Vagina (tissue), 2 donors: Measurements from ENCODE around the gene FBXL16. TPM values are rescaled to one million over a fixed set of nuclear protein-coding genes. Genes with fewer than 3 reads are reported as not detected.
"Not testable (repeated sequence)": the region's sequence is repeated elsewhere in the genome, so short reads cannot be mapped to it uniquely, and the experiment has no call there.

Experiments used
- DNase-seq, 2 donors: peaks; one replicate each; pipeline ENCODE4 v3.0.0-alpha.2; 2017; ENCODE audit errors: extremely low spot score in 2 of 2
- H3K27ac ChIP-seq: fragments of 200-600 bp; sonication (generic); one replicate; pipeline ENCODE4 v1.5.1; 2019
- H3K27me3 ChIP-seq: fragments of 200-600 bp; sonication (generic); one replicate; pipeline ENCODE4 v1.5.1; 2019
- H3K36me3 ChIP-seq, 2 donors: fragments of 200-600 bp; sonication (generic); one replicate each; pipeline ENCODE4 v1.5.1; 2017 to 2019
- H3K4me1 ChIP-seq: fragments of 200-600 bp; sonication (generic); one replicate; pipeline ENCODE4 v1.5.1; 2019
- H3K4me3 ChIP-seq, 2 donors: fragments of 200-600 bp; sonication (generic); 1 replicate in 1 of 2; 2 replicates in 1 of 2; pipeline ENCODE4 v1.5.1; 2016 to 2019
- H3K9me3 ChIP-seq: fragments of 200-600 bp; sonication (generic); one replicate; pipeline ENCODE4 v1.5.1; 2019
- CTCF ChIP-seq, 3 experiments: fragments of 450-650 bp in 2 of 3; fragments of 200-600 bp in 1 of 3; sonication (generic) in 1 of 3; IDR thresholded peaks; one replicate each; pipeline ENCODE4 v1.5.1; 2017 to 2019; ENCODE audit warnings: antibody characterized with exemption in 3 of 3, mild to moderate bottlenecking in 2 of 3, moderate library complexity in 2 of 3
- POLR2A ChIP-seq, 2 donors: fragments of 450-650 bp; IDR thresholded peaks; one replicate each; pipeline ENCODE4 v1.6.1; 2017; ENCODE audit warnings: antibody characterized with exemption in 2 of 2, mild to moderate bottlenecking in 2 of 2, moderate library complexity in 2 of 2
- POLR2AphosphoS5 ChIP-seq, 2 donors: sonication (generic); formaldehyde crosslinking; IDR thresholded peaks; one replicate each; pipeline ENCODE4 v1.9.0; 2017; ENCODE audit warnings: antibody characterized with exemption in 2 of 2, mild to moderate bottlenecking in 2 of 2, low read depth in 1 of 2; ENCODE audit not compliant: insufficient read depth in 1 of 2
- intact Hi-C: fragments of 100-400 bp; cut with DNase I; formaldehyde crosslinking; loops from one replicate; pipeline ENCODE4 v1.15.1; 2023
- total RNA-seq: library from RNA; depleted of rRNA; stranded (reverse); fragments of >200 nt; gene quantifications from one replicate; pipeline ENCODE4 v1.2.3, GENCODE V29; 2016

The FBXL16 gene
- total RNA-seq, 1 donor from 2014 or later = 4.4 TPM

- Histone ChIP-seq H3K36me3 (no peaks in the 10 kb centered on the region), H3K4me3 (peak overlapping the region; percentile 38 to 40), H3K9me3 (no peaks in the 10 kb centered on the region), H3K27me3 (peaks cover 9% of the 10 kb centered on the region), H3K27ac (no peak overlapping the region), H3K4me1 (peaks cover 50% of the 10 kb centered on the region)
- TF ChIP-seq POLR2AphosphoS5 (IDR thresholded peaks at IDR 0.05; ENCODE audit: insufficient read depth in 1 of 2, low read depth in 1 of 2) (no peak), POLR2A (IDR thresholded peaks at IDR 0.05) (no peak), CTCF (IDR thresholded peaks at IDR 0.05) (no peak)
- intact Hi-C loops = no loop called here
- DNase-seq = no peak
Observed at GRCh38 chr16:694187-694862, 11.3 kb downstream of the FBXL16 start.

- no peaks in the 10 kb centered on the region for H3K36me3 ChIP-seq
- H3K27me3 ChIP-seq = peaks cover 9% of the 10 kb centered on the region
- H3K27ac ChIP-seq = no peak overlapping the region
- no peaks in the 10 kb centered on the region for H3K9me3 ChIP-seq
- peaks cover 56% of the 10 kb centered on the region for H3K4me1 ChIP-seq
- intact Hi-C loops = no loop called here
- TF ChIP-seq POLR2AphosphoS5 (IDR thresholded peaks at IDR 0.05; ENCODE audit: insufficient read depth in 1 of 2, low read depth in 1 of 2) = no peak
- DNase-seq = no peak
- peak overlapping the region; percentile 7 to 38 for H3K4me3 ChIP-seq
Observed at GRCh38 chr16:693766-694165, 11.8 kb downstream of the FBXL16 start.

DNA sequence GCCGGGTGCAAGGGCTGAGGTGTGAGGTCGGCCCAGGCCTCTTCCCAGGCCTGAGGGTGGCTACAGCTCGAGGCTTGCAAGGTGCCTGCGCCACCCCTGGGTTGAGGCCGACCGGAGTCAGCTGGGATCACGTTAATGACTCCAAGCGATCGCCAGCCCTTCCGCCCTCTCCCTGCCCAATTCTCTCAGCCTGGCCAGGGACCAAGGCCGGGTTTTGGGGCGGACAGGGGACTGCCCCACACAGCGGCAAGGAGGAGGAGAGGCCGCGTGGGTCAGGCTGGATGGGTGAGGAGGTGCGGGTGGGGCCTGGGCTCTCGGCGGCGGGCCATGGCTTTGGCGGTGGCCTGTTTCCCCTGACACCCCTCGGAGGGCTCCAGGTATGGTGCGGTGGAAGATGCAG lies 12.2 kb downstream of the FBXL16 start:
- H3K9me3 ChIP-seq = no peaks in the 10 kb centered on the region
- TF ChIP-seq CTCF (IDR thresholded peaks at IDR 0.05) = no peak
- TF ChIP-seq POLR2AphosphoS5 (IDR thresholded peaks at IDR 0.05; ENCODE audit: insufficient read depth in 1 of 2, low read depth in 1 of 2) = no peak
- no peak for TF ChIP-seq POLR2A (IDR thresholded peaks at IDR 0.05)
- intact Hi-C loops = no loop called here
- H3K4me1 ChIP-seq = peaks cover 59% of the 10 kb centered on the region
- peaks cover 9% of the 10 kb centered on the region for H3K27me3 ChIP-seq
- no peak overlapping the region for H3K27ac ChIP-seq
- no peak for DNase-seq
- H3K36me3 ChIP-seq = no peaks in the 10 kb centered on the region
- H3K4me3 ChIP-seq = no peak overlapping the region

DNA sequence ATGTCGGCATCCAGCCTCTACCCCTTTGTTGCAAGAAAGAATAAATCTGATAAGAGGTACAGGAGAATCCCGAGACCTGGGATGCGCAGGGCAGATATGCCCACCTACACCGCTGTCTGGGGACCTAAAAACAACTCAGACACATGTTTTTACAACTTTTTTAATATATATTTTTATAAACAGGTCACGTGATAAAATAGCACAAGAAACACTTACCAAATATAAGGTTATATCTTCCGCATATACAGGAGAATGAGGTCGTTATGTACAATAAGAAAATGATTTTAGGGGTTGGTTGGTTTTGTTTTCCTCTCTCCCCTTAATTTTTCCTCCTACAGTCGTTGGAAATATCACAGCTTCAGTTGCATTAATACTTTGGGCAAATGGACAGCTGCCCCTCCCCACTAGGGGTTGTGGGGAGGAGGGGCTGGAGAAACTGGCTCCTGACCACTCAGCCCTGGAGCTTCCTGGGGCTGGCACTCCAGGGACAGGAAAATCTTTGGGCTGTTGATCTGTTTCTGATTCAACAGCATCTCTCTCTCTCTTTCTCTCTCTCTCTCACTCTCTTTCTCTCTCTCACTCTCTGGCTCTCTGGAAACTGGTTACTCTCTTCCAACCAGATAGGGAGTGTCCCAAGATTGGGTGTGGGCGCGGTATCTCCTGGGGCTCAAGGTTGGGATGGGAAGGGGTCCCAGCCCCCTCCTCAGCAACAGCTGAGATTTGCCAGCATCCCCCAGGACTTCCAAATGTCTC lies 13.1 kb downstream of the FBXL16 start:
- intact Hi-C loops = no loop called here
- no peaks in the 10 kb centered on the region for H3K9me3 ChIP-seq
- peaks cover 9% of the 10 kb centered on the region for H3K27me3 ChIP-seq
- no peak overlapping the region for H3K4me3 ChIP-seq
- H3K27ac ChIP-seq = no peak overlapping the region
- no peaks in the 10 kb centered on the region for H3K36me3 ChIP-seq
- TF ChIP-seq POLR2AphosphoS5 (IDR thresholded peaks at IDR 0.05; ENCODE audit: insufficient read depth in 1 of 2, low read depth in 1 of 2) = no peak
- TF ChIP-seq POLR2A (IDR thresholded peaks at IDR 0.05) = no peak
- peaks cover 59% of the 10 kb centered on the region for H3K4me1 ChIP-seq
- no peak for DNase-seq

DNA sequence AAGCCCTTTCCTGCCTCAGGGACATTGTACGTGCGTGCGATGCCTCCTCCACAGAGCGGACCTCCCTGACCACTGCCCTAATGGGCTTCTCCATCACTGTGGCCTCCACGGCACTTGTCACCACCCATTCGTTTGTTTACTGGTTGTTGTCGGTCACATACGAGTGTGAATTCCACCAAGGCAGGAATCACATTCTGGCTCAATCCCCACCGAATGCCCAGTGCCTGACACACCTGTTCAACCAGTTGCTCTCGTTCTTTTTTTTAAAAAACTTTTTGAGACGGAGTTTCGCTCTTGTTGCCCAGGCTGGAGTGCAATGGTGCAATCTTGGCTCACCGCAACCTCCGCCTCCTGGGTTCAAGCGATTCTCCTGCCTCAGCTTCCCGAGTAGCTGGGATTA lies 14.4 kb downstream of the FBXL16 start:
- H3K9me3 ChIP-seq, H3K36me3 ChIP-seq, intact Hi-C loops, H3K27ac ChIP-seq, DNase-seq, H3K4me3 ChIP-seq, H3K27me3 ChIP-seq: not testable (repeated sequence)
- peaks cover 57% of the 10 kb centered on the region for H3K4me1 ChIP-seq

GRCh38 chr16:689175-689897 lies 16.3 kb downstream of the FBXL16 start:
- intact Hi-C loops = no loop called here
- H3K36me3 ChIP-seq = peaks cover 0 to 12% of the 10 kb centered on the region in 2 donors
- TF ChIP-seq POLR2A (IDR thresholded peaks at IDR 0.05) = no peak
- TF ChIP-seq POLR2AphosphoS5 (IDR thresholded peaks at IDR 0.05; ENCODE audit: insufficient read depth in 1 of 2, low read depth in 1 of 2) = no peak
- no peak for TF ChIP-seq CTCF (IDR thresholded peaks at IDR 0.05)
- no peaks in the 10 kb centered on the region for H3K9me3 ChIP-seq
- H3K27me3 ChIP-seq = peaks cover 9% of the 10 kb centered on the region
- no peak for DNase-seq
- peak overlapping the region; percentile 69 for H3K27ac ChIP-seq
- peaks cover 54% of the 10 kb centered on the region for H3K4me1 ChIP-seq
- H3K4me3 ChIP-seq = peak overlapping the region; percentile 63 to 94
